Measurements from ENCODE around the gene MB. TPM values are rescaled to one million over a fixed set of nuclear protein-coding genes. Genes with fewer than 3 reads are reported as not detected.

MB gene
- total and polyA plus RNA-seq, 9 of the 15 experiments (the other 6 are each of a cell fraction or from before 2014, with no cell fraction given): not detected

DNA sequence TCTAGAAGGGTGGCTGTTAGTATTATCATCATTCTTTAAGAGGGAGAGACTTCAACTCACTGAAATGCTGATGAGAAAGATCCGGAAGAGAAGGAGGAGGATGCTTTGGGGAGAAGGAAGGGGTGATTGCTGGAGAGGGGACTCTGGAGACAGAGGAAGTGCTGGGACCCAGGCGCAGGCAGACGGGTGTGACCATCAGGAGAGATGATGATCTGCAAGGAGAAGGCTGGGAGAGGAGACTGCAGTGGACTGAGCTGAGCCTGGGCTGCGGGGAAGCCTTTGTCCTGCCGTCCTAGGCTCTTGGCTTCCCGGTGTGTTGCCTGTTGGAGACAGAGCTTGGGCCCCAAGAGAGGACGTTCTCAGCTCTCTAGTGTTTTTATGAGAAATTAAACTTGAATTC lies 53.9 kb downstream of the MB start:
- Histone ChIP-seq H3K9me3 (replicated peaks; ENCODE audit: control insufficient read depth, insufficient read depth, low read depth, low read length) (no peaks in the 10 kb centered on the region; the same call in 1 of the 2 replicates), H3K27ac (ENCODE audit: extremely low read depth, low read depth, low read length) (no peak overlapping the region), H3K9ac (ENCODE audit: insufficient read depth in 1 of 2, low read depth in 2 of 2, low read length in 2 of 2) (no peak overlapping the region), H3K4me1 (replicated peaks in 1 of 2; ENCODE audit: control insufficient read depth in 2 of 2, insufficient read depth in 2 of 2, low read length in 2 of 2) (no peaks in the 10 kb centered on the region; a peak in 2 of 5 replicates), H3K4me3 (no peak overlapping the region), H3K27me3 (ENCODE audit: control insufficient read depth in 2 of 2, insufficient read depth in 2 of 2, low read length in 2 of 2) (peaks cover 4 to 45% of the 10 kb centered on the region in 2 experiments), H2AFZ (ENCODE audit: low read depth, low read length) (no peak overlapping the region), H3K79me2 (ENCODE audit: control insufficient read depth, insufficient read depth, low read length) (no peaks in the 10 kb centered on the region), H4K20me1 (replicated peaks; ENCODE audit: control insufficient read depth, insufficient read depth, low read length) (no peaks in the 10 kb centered on the region), H3K9me1 (ENCODE audit: control insufficient read depth, insufficient read depth, low read length) (no peaks in the 10 kb centered on the region), H3K36me3 (ENCODE audit: control insufficient read depth, insufficient read depth, low read length) (no peaks in the 10 kb centered on the region), H3K4me2 (ENCODE audit: insufficient read depth, low read length) (no peak overlapping the region)
- POLR2A ChIA-PET: interaction anchor here (2.1 kb wide), 1 partner anchor 9 kb away, joined by 5 read pairs; no protein-coding TSS in a partner anchor
- CTCF ChIA-PET (ENCODE audit: low intra/inter-chr PET ratio): no interaction called here
- no peak for TF ChIP-seq CBX5 (IDR thresholded peaks at IDR 0.05; ENCODE audit: borderline replicate concordance, low read depth)
- TF ChIP-seq TCFL5 (CRISPR knock-in tag; conservative IDR thresholded peaks at IDR 0.05): no peak
- no peak for TF ChIP-seq MBD2 (IDR thresholded peaks at IDR 0.05; ENCODE audit: borderline replicate concordance, low read depth)
- TF ChIP-seq, protein P1, sequence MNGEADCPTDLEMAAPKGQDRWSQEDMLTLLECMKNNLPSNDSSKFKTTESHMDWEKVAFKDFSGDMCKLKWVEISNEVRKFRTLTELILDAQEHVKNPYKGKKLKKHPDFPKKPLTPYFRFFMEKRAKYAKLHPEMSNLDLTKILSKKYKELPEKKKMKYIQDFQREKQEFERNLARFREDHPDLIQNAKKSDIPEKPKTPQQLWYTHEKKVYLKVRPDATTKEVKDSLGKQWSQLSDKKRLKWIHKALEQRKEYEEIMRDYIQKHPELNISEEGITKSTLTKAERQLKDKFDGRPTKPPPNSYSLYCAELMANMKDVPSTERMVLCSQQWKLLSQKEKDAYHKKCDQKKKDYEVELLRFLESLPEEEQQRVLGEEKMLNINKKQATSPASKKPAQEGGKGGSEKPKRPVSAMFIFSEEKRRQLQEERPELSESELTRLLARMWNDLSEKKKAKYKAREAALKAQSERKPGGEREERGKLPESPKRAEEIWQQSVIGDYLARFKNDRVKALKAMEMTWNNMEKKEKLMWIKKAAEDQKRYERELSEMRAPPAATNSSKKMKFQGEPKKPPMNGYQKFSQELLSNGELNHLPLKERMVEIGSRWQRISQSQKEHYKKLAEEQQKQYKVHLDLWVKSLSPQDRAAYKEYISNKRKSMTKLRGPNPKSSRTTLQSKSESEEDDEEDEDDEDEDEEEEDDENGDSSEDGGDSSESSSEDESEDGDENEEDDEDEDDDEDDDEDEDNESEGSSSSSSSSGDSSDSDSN (IDR thresholded peaks at IDR 0.05; ENCODE audit: borderline replicate concordance in 1 of 2, low read depth in 2 of 2, low read length in 2 of 2): no peak
- TF ChIP-seq, protein P2, sequence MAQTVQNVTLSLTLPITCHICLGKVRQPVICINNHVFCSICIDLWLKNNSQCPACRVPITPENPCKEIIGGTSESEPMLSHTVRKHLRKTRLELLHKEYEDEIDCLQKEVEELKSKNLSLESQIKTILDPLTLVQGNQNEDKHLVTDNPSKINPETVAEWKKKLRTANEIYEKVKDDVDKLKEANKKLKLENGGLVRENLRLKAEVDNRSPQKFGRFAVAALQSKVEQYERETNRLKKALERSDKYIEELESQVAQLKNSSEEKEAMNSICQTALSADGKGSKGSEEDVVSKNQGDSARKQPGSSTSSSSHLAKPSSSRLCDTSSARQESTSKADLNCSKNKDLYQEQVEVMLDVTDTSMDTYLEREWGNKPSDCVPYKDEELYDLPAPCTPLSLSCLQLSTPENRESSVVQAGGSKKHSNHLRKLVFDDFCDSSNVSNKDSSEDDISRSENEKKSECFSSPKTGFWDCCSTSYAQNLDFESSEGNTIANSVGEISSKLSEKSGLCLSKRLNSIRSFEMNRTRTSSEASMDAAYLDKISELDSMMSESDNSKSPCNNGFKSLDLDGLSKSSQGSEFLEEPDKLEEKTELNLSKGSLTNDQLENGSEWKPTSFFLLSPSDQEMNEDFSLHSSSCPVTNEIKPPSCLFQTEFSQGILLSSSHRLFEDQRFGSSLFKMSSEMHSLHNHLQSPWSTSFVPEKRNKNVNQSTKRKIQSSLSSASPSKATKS (CRISPR knock-in tag; IDR thresholded peaks at IDR 0.05): no peak
- TF ChIP-seq MTA3 (IDR thresholded peaks at IDR 0.05; ENCODE audit: borderline replicate concordance): no peak
- no peak for TF ChIP-seq L3MBTL2 (IDR thresholded peaks at IDR 0.05)
- TF ChIP-seq HDAC3 (IDR thresholded peaks at IDR 0.05; ENCODE audit: borderline replicate concordance, partially characterized antibody): no peak
- TF ChIP-seq SAFB2 (IDR thresholded peaks at IDR 0.05; ENCODE audit: borderline replicate concordance, low read depth, low read length, severe bottlenecking): no peak
- no peak for TF ChIP-seq ZNF134 (CRISPR knock-in tag; conservative IDR thresholded peaks at IDR 0.05)
- TF ChIP-seq SAP30 (IDR thresholded peaks at IDR 0.05; ENCODE audit: borderline replicate concordance, insufficient read depth, low read depth, low read length, poor library complexity, severe bottlenecking): no peak
- TF ChIP-seq HIVEP1 (CRISPR knock-in tag; IDR thresholded peaks at IDR 0.05): no peak
- TF ChIP-seq, protein P3, sequence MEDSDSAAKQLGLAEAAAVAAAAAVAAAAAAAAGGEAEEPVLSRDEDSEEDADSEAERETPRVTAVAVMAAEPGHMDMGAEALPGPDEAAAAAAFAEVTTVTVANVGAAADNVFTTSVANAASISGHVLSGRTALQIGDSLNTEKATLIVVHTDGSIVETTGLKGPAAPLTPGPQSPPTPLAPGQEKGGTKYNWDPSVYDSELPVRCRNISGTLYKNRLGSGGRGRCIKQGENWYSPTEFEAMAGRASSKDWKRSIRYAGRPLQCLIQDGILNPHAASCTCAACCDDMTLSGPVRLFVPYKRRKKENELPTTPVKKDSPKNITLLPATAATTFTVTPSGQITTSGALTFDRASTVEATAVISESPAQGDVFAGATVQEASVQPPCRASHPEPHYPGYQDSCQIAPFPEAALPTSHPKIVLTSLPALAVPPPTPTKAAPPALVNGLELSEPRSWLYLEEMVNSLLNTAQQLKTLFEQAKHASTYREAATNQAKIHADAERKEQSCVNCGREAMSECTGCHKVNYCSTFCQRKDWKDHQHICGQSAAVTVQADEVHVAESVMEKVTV (CRISPR knock-in tag; IDR thresholded peaks at IDR 0.05): no peak
- no peak for TF ChIP-seq POU5F1 (IDR thresholded peaks at IDR 0.05; ENCODE audit: borderline replicate concordance, low read depth, low read length, partially characterized antibody)
- intact Hi-C loops (cut with micrococcal nuclease) (no loop called here), in situ Hi-C loops (cut with MboI) (no loop called here)
- no peak for ATAC-seq
- no peak for FAIRE-seq
- DNase-seq (ENCODE audit: extremely low read depth in 1 of 4, low spot score in 3 of 4): no peak
- WGBS (ENCODE audit: insufficient coverage, low coverage, missing lambda C conversion rate): 2% methylated on average over 6 of the region's 7 CpGs
- no TSS peak for BruUV-seq (replicated peaks)
